ENCODE measurements around the gene RPUSD1. TPM values are rescaled to one million over a fixed set of nuclear protein-coding genes. Genes with fewer than 3 reads are reported as not detected.
A peak's percentile ranks its signal among the peaks of the same experiment; 100 is the strongest.
"Not testable (repeated sequence)": the region's sequence is repeated elsewhere in the genome, so short reads cannot be mapped to it uniquely, and the experiment has no call there.

The RPUSD1 gene
- total RNA-seq = 42.5 TPM

GRCh38 chr16:787978-788398 is at the start of gene RPUSD1:
Gene RPUSD1, minus strand, starts transcription at chr16:788381. Its CDS starts 644 bp downstream, at chr16:787737.
- peak in 1 of 3 donors; percentile 56 for DNase-seq (ENCODE audit: low read depth in 2 of 3, low spot score in 2 of 3)

DNA sequence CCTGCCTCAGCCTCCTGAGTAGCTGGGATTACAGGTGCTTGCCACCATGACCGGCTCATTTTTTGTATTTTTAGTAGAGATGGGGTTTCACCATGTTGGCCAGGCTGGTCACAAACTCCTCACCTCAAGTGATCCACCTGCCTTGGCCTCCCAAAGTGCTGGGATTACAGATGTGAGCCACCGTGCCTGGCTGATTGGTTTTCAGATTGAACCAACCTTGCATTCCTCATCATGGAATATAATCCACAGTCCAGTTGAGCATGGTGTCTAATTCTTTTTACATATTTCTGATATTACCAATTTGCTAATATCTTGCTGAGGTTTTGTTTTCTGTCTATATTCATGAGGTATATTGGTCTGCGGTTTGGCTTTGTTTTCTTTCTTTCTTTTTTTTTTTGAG is 48.6 kb upstream of the RPUSD1 start:
- DNase-seq (ENCODE audit: low read depth in 2 of 3, low spot score in 2 of 3) = not testable (repeated sequence)

DNA sequence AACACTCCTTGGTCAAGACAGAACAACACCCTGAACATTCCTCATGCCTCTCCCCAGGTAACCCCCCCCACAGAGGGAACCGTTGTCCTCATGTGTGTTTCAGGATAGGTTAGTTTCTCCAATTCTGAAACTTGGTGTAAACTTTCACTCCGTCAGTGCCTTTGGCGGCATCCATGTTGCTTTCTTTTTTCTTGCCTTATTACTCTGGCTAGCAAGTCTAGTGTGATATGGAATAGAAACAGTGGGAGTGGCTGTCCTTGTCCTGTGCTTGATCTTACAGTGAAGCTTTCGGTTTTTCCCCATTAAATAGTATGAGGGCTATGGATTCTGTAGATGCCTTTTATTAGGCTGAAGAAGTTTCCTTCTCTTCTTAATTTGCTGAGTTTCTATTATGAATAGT is 48.0 kb upstream of the RPUSD1 start:
- DNase-seq (ENCODE audit: low read depth in 2 of 3, low spot score in 2 of 3) = no peak

DNA sequence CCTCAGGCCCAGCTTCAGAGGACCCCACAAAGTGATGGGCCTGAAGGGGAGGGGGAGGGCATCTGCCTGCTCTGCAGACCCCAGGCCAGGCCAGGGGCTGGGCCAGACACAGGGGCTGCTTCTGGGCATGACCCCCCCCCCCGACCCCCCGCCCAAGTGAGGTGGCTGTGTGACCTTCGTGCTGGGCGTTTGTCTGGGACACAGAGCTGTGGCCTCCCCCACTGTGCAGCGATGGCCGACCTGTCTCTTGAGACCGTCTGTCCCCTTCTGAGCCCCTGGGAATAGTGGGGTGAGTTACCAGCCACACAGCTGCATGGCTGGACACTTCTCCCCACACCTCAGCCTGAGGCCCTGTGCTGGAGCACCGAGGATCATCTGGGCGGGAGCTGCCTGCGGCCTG is 47.2 kb upstream of the RPUSD1 start:
- no peak for DNase-seq (ENCODE audit: low read depth in 2 of 3, low spot score in 2 of 3)

GRCh38 chr16:833411-833810 is 45.2 kb upstream of the RPUSD1 start:
- no peak for DNase-seq (ENCODE audit: low read depth in 2 of 3, low spot score in 2 of 3)

DNA sequence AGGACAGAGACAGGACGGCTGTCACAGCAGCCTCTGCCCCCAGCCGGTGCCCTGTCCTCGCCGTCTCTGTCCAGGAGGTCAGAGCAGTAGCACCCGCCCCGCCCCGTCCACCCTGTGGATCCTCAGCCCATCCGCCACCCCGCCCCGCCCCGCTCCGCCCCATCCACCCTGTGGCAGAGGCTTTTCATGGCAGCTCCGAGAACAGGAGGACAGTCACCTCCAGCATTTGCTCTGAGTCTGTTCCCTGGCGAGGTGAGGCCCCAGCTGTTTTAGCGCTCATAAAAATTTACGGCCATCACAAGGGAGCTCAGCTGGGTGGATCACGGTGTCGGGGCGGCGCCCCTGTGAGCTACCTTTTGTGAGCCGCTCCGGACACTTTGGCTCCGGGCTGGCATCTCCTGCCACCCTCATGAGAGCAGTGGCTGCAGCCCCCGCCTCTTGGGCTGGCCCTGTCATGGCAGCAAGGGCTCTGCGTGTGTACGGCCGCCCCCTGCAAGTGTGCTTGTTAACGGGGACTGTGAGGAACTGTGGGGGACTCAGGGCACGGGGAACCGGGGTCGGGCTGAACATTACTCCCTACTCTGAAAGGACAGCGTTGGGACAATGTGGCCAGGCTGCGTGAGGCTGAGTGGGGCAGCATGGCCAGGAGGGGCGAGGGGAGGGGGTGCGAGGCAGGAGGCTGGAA is 44.6 kb upstream of the RPUSD1 start:
- no peak for DNase-seq (ENCODE audit: low read depth in 2 of 3, low spot score in 2 of 3)

- no peak for DNase-seq (ENCODE audit: low read depth in 2 of 3, low spot score in 2 of 3)
Observed at GRCh38 chr16:831571-832413, 43.6 kb upstream of the RPUSD1 start.

DNA sequence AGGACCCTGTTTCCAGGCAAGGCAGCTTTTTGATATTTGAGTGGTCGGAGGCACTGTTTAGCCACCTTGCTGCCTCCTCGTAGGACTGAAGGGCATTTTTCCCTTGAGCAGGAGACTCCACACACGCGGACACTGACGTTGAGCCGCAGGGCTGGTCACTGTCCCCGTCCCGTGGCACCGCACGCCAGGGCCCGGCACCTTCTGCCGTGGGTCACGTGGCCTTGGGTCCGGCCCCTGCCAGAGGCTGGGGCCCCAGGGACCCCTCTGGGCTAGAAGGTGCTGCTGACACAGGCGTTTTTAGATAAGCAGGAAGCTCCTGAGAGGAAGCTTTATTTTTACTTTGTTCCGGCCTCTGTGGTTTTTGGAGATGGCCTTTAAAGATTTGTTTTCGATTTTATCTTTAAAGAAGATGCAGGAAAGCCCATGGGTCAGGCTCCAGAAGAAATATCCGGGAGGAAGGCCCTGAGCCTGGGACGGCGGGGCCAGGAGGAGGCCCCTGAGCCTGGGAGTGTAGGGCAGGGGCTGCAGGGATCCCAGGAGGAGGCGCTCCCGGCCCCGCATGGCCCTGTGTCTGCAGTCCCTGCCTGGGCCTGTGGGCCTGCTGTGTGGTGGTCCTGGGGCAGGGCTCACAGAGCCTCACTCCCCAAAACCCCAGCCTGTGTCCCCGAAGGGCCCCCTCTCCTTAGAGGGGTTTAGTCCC is 42.8 kb upstream of the RPUSD1 start:
- peak in 1 of 3 donors; percentile 29 for DNase-seq (ENCODE audit: low read depth in 2 of 3, low spot score in 2 of 3)

DNA sequence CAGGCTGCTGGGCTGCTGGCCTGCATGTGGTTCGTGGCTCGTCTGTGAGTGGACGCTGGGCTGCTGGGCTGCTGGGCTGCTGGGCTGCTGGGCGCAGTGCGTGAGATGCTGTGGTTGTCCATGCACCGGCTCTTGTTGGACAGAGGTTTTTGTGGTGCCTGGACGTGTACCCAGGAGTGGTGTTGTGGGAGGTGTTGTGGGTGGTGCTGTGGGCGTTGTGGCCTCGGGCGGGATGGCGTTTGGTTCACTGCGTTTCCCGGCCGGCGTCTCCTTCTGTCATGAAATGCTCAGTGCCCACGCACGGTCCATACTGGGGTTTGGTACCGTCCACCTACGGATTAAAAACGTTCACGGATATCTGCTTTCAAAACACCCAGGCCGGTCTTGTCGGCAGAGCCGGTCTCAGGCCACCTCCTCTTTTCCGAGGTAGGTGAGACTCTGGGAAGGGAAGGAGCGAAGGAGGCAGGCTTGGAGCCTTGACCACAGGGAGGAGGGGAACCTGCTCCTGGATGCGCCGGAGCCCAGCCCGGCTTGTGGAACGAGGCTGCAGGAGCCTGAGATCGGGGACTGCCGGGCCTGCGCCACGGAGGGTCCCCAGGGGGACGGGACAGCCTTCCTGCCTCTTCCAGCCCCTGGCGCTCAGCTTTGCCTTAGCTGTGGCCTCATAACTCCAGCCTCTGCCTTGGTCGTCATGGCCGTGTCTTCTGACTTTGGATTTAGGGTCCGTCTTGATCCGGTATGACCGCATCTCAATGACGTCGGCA is 42.1 kb upstream of the RPUSD1 start:
- no peak for DNase-seq (ENCODE audit: low read depth in 2 of 3, low spot score in 2 of 3)

DNA sequence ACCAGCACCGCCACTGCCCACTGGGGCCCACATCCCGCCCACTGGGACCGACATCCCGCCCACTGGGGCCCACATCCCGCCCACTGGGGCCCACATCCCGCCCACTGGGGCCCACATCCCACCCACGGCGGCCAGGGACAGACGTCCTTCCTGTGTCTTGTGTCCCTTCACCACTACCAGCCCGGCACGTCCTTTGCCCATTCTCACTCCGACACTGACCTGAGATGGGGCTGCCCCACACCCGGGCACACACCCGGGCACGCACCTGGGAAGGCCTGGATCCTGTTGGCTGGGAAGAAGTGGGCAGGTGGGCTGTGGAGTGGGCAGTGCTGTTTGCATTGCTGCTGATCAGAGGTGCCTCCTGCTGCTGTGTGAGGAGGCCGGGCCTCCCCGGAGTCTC is 40.7 kb upstream of the RPUSD1 start:
- no peak for DNase-seq (ENCODE audit: low read depth in 2 of 3, low spot score in 2 of 3)

- no peak for DNase-seq (ENCODE audit: low read depth in 2 of 3, low spot score in 2 of 3)
Observed at GRCh38 chr16:827513-827912, 39.3 kb upstream of the RPUSD1 start.

- no peak for DNase-seq (ENCODE audit: low read depth in 2 of 3, low spot score in 2 of 3)
Observed at GRCh38 chr16:825341-826061, 37.3 kb upstream of the RPUSD1 start.

DNA sequence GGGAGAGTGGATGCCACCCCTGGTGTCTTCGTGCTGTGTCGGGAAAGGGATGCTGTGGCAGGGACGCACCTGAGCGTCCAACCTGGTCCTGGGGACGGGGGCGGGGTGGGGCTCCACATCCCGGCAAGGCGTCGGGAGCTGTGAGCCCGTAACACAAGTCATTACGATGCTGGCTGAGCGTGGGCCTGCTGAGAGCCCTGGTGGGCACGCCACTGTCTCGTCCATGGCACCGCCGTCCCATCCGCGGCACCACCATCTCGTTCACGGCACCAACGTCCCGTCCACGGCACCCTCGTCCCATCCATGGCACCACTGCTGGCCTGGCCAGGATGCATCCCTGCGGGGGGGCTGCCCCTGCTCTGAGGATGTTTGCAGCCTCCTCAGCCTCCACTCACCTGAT is 36.4 kb upstream of the RPUSD1 start:
- DNase-seq (ENCODE audit: low read depth in 2 of 3, low spot score in 2 of 3) = no peak

GRCh38 chr16:824194-824593 is 36.0 kb upstream of the RPUSD1 start:
- DNase-seq (ENCODE audit: low read depth in 2 of 3, low spot score in 2 of 3) = no peak

DNA sequence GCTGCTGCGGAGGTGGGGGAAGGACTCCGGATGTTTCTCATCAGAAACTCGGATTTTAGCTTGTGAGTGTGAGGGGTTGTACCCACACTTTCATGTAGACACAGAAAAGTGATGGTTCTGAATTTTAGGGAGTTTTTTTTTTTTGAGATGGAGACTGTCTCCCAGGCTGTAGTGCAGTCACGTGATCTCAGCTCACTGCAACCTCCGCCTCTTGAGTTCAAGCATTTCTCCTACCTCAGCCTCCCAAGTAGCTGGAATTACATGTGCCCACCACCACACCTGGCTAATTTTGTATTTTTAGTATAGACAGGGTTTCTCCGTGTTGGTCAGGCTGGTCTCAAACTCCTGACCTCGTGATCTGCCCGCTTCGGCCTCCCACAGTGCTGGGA is 34.7 kb upstream of the RPUSD1 start:
- DNase-seq (ENCODE audit: low read depth in 2 of 3, low spot score in 2 of 3) = no peak

GRCh38 chr16:822174-822908 is 34.2 kb upstream of the RPUSD1 start:
- no peak for DNase-seq (ENCODE audit: low read depth in 2 of 3, low spot score in 2 of 3)

DNA sequence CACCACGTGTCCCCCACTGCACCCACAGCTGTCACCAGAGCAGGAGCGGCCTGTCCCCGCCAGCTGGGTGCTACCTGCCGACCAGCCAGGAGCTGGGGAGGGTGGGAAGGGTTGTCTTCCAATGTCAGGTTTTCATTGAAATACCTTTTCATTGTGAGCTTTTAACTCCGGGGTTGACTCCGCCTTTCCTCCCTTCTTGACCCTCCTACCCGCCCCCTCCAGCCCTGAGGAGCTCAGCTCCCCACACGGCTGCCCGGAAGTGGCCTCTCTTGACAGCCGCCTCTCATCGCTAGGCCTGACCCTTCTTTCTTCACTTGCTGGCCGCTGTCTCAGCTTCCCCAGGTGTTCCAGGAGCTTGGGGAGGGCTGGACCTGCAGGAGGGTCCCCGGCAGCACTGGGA is 33.6 kb upstream of the RPUSD1 start:
- DNase-seq (ENCODE audit: low read depth in 2 of 3, low spot score in 2 of 3) = no peak

GRCh38 chr16:820748-821147 is 32.6 kb upstream of the RPUSD1 start:
- no peak for DNase-seq (ENCODE audit: low read depth in 2 of 3, low spot score in 2 of 3)

- DNase-seq (ENCODE audit: low read depth in 2 of 3, low spot score in 2 of 3) = not testable (repeated sequence)
Observed at GRCh38 chr16:820044-820408, 31.8 kb upstream of the RPUSD1 start.

Data from hematopoietic multipotent progenitor cell (in vitro differentiated cells).